ENCODE measurements around the gene FJX1.

Gene FJX1

GRCh38 chr11:35617687-35618496 lies at the start of gene FJX1:
Gene FJX1, plus strand, starts transcription at chr11:35618460. Its CDS starts 177 bp downstream, at chr11:35618637.
- DNase-seq, result no peak

- no peak for DNase-seq
Observed at GRCh38 chr11:35571696-35572095, 46.6 kb upstream of the FJX1 start.

GRCh38 chr11:35579557-35580396 lies 38.5 kb upstream of the FJX1 start:
- DNase-seq, result no peak

GRCh38 chr11:35580397-35580781 lies 37.9 kb upstream of the FJX1 start:
- DNase-seq, result no peak

GRCh38 chr11:35582033-35582432 lies 36.2 kb upstream of the FJX1 start:
- DNase-seq, result no peak

- no peak for DNase-seq
Observed at GRCh38 chr11:35583126-35583525, 35.1 kb upstream of the FJX1 start.

GRCh38 chr11:35583843-35584242 lies 34.4 kb upstream of the FJX1 start:
- DNase-seq, result no peak

GRCh38 chr11:35584321-35584720 lies 33.9 kb upstream of the FJX1 start:
- DNase-seq, result no peak

- no peak for DNase-seq
Observed at GRCh38 chr11:35585416-35585815, 32.8 kb upstream of the FJX1 start.

GRCh38 chr11:35586222-35586621 lies 32.0 kb upstream of the FJX1 start:
- no peak for DNase-seq

- DNase-seq, result no peak
Observed at GRCh38 chr11:35587972-35588371, 30.3 kb upstream of the FJX1 start.

- no peak for DNase-seq
Observed at GRCh38 chr11:35588627-35589026, 29.6 kb upstream of the FJX1 start.

GRCh38 chr11:35589281-35589680 lies 29.0 kb upstream of the FJX1 start:
- DNase-seq, result no peak

GRCh38 chr11:35590412-35590811 lies 27.8 kb upstream of the FJX1 start:
- no peak for DNase-seq

- DNase-seq, result no peak
Observed at GRCh38 chr11:35593143-35593542, 25.1 kb upstream of the FJX1 start.

- no peak for DNase-seq
Observed at GRCh38 chr11:35594680-35595079, 23.6 kb upstream of the FJX1 start.

- DNase-seq, result no peak
Observed at GRCh38 chr11:35598254-35599125, 19.8 kb upstream of the FJX1 start.

GRCh38 chr11:35600331-35600838 lies 17.9 kb upstream of the FJX1 start:
- DNase-seq, result no peak

GRCh38 chr11:35602160-35602793 lies 16.0 kb upstream of the FJX1 start:
- no peak for DNase-seq

GRCh38 chr11:35602979-35603378 lies 15.3 kb upstream of the FJX1 start:
- DNase-seq, result no peak

- no peak for DNase-seq
Observed at GRCh38 chr11:35605706-35606105, 12.6 kb upstream of the FJX1 start.

GRCh38 chr11:35606206-35606605 lies 12.1 kb upstream of the FJX1 start:
- no peak for DNase-seq

Measured in activated gamma-delta T cell treated with Interleukin-2 at 50 U/mL for 16 hours (primary cell).